SU-DHL-6 (cell line): ENCODE measurements around the gene RND3.

Experiments used
- CTCF ChIP-seq: fragments of 200-600 bp; sonication (generic); IDR thresholded peaks from one replicate; pipeline ENCODE4 v1.5.1; 2017; ENCODE audit warnings: antibody characterized with exemption, mild to moderate bottlenecking, low read length, moderate library complexity; ENCODE audit not compliant: insufficient read depth, poor library complexity, severe bottlenecking
- EZH2phosphoT487 ChIP-seq: fragments of 200-600 bp; sonication (generic), shearing (Covaris generic); conservative IDR thresholded peaks from 2 replicates; pipeline ENCODE4 v1.6.1; 2018; ENCODE audit warnings: mild to moderate bottlenecking, antibody characterized with exemption, low read length, moderate library complexity, mixed read lengths

GRCh38 chr2:150428641-150429040 lies 58.8 kb downstream of the RND3 start:
- TF ChIP-seq CTCF (no peak), EZH2phosphoT487 (no peak)
